Diencephalon (tissue), 1 donor: ENCODE data around the gene SLX1A. TPM values are rescaled to one million over a fixed set of nuclear protein-coding genes. Genes with fewer than 3 reads are reported as not detected.

ENCODE experiments used
- small RNA-seq: library from RNA; depleted of rRNA; stranded (forward); fragments of <200 nt; gene quantifications from one replicate; pipeline ENCODE3, GENCODE V24; 2014
- total RNA-seq: library from RNA; depleted of rRNA; stranded (reverse); fragments of >200 nt; gene quantifications from one replicate; pipeline ENCODE4 v1.2.3, GENCODE V29; 2014

Gene SLX1A
- total RNA-seq = 10.8 TPM

DNA sequence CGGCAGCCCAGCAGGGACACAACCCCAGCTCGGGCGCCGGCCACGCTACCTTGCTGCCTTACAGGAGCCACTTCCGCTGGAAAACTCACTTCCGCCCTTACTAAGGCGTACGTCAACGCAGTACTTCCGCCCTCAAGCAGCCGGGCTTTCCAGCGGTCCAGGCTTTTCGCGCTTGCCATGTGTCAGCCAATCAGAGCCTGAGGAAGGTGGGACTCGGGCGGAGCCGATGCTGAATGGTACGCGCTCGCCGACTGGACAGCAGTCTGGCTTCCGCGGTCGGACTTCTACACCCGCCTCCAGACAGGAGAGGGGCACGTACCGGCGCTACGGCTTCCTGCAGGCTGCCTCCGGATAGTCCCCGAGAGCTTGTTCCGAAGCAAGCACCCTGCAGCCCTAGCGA, at the start of gene SLX1A, which contains the start of gene BOLA2B:
TSS of gene SLX1A (plus strand) at position 261 of the 400 bp plus-strand sequence. CDS start 210 bp downstream, outside the sequence.
TSS of gene BOLA2B (minus strand) at position 52 of the 400 bp plus-strand sequence. CDS start 71 bp downstream, outside the sequence.

DNA sequence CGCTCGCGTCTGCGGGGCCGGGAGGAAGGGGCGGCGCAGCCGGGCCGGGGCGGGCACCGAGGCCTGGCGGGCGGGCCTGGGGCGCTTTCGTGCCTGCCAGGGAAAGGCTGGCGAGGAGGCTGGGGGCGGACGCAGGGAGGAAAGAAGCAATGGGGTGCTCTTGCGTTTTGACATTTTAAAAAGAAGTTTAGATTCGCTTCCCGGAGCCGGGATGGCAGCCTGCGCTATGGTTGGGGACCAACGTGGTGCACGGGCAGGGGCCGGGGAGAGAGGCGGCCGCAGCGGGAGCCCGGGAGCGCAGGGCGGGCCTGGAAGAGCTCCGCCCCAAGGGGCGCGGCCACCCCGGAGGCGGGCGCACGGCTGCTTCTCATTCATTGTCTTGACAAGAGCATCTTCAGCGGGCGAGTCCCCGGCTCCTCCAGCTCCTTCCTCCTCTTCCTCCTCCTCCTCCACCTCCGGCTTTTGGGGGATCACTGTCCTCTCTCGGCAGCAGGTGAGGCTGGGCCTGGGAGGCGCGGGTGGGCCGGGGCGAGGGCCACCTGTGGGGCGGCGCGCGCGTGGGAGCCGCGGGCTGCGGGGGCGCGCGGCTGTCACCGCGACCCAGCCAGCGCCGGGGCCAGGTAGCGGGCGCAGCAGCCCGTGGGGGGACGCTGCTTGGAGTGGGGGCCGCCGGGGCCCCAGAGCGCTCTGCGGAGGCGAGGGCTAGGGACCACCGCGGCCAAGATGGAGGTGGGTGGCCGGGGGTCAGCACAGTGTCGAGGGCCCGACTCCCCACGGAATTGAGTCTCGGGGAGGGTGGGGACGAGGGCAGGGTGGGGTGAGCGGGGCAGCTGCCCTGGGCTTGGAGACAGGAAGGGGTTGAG, 10.2 kb upstream of the SLX1A start, which contains the start of gene CORO1A:
TSS of gene CORO1A (plus strand) at position 370 of the 863 bp plus-strand sequence. CDS start 1,608 bp downstream, outside the sequence.

DNA sequence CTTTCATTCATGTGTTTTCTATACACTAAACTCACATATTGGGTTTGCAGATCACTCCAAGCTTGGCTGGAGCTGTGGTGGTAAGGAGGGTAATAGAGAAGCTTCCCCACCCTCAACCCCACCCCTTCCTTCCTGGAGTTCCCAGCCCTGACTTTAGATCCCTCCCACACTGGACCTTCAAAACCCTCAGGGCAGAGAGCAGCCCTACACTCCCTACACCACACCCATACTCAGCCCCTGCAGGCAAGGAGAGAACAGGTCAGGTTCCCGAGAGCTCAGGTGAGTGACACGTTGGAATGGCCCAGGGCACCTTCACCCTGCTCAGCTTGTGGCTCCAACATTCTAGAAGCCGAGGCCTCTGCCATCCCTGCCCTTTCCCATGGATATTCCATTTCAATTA, 5.4 kb downstream of the SLX1A start, which contains the start of gene SULT1A3:
TSS of gene SULT1A3 (plus strand) at position 207 of the 400 bp plus-strand sequence. CDS start 1,474 bp downstream, outside the sequence.

Small RNA genes within 50 kb of the gene (small RNA-seq; reads per million reads assigned to genes)
- not detected for gene AC106782.4

Other genes starting within 250 kb of the SLX1A start
- gene TMEM219, start 231.8 kb upstream of the SLX1A start, total RNA-seq = 35.1 TPM
- gene TAOK2, start 220.0 kb upstream of the SLX1A start, total RNA-seq = 71.3 TPM
- 12.0 TPM for gene HIRIP3, start 198.3 kb upstream of the SLX1A start, total RNA-seq
- gene INO80E, start 197.6 kb upstream of the SLX1A start, total RNA-seq = 27.7 TPM
- gene DOC2A, start 182.8 kb upstream of the SLX1A start, total RNA-seq = 12.5 TPM
- not detected for gene C16orf92, start 170.7 kb upstream of the SLX1A start, total RNA-seq
- 24.7 TPM for gene TLCD3B, start 162.6 kb upstream of the SLX1A start, total RNA-seq
- gene ALDOA, start 128.1 kb upstream of the SLX1A start, total RNA-seq = 186 TPM
- 84.9 TPM for gene PPP4C, start 117.9 kb upstream of the SLX1A start, total RNA-seq
- gene TBX6, start 102.0 kb upstream of the SLX1A start, total RNA-seq = 0.23 TPM
- 21.2 TPM for gene YPEL3, start 97.7 kb upstream of the SLX1A start, total RNA-seq
- 0.46 TPM for gene GDPD3, start 80.3 kb upstream of the SLX1A start, total RNA-seq
- gene MAPK3, start 70.7 kb upstream of the SLX1A start, total RNA-seq = 28.6 TPM
- gene CORO1A, start 10.3 kb upstream of the SLX1A start, total RNA-seq = 20.1 TPM
- 5.3 TPM for gene BOLA2B, start 209 bp upstream of the SLX1A start, total RNA-seq
- 1.6 TPM for gene SULT1A3, start 5.4 kb downstream of the SLX1A start, total RNA-seq
- 2.5 TPM for gene NPIPB13, start 54.6 kb downstream of the SLX1A start, total RNA-seq
- 39.9 TPM for gene CD2BP2, start 161.4 kb downstream of the SLX1A start, total RNA-seq
- gene TBC1D10B, start 176.6 kb downstream of the SLX1A start, total RNA-seq = 27.0 TPM
- not detected for gene MYL11, start 180.9 kb downstream of the SLX1A start, total RNA-seq
- 1.2 TPM for gene SEPTIN1, start 188.7 kb downstream of the SLX1A start, total RNA-seq
- 29.3 TPM for gene ZNF48, start 201.5 kb downstream of the SLX1A start, total RNA-seq
- gene ZNF771, start 213.7 kb downstream of the SLX1A start, total RNA-seq = 10.4 TPM
- gene DCTPP1, start 236.2 kb downstream of the SLX1A start, total RNA-seq = 25.4 TPM